ENCODE data around the gene XPNPEP2.

DNA sequence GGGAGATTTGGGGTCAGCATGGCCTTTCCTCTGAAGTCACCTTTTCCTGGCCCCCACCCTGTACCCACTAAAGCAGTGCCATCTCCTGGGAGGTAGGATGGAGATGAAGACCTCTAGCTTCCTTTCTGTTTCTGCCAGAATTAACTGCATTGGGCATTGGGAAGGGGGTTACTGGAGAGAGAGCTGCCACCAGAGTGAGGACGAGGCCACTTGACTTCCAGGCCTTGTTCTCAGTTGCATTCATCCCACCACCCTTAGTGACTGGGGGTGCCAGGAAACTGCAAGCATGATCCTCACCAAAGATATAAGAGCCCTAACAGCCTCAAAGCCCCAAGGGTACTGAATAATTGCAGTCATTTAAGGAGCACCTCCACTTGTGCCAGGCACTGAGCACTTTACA lies 56.8 kb downstream of the XPNPEP2 start:
- TF ChIP-seq, protein P1, sequence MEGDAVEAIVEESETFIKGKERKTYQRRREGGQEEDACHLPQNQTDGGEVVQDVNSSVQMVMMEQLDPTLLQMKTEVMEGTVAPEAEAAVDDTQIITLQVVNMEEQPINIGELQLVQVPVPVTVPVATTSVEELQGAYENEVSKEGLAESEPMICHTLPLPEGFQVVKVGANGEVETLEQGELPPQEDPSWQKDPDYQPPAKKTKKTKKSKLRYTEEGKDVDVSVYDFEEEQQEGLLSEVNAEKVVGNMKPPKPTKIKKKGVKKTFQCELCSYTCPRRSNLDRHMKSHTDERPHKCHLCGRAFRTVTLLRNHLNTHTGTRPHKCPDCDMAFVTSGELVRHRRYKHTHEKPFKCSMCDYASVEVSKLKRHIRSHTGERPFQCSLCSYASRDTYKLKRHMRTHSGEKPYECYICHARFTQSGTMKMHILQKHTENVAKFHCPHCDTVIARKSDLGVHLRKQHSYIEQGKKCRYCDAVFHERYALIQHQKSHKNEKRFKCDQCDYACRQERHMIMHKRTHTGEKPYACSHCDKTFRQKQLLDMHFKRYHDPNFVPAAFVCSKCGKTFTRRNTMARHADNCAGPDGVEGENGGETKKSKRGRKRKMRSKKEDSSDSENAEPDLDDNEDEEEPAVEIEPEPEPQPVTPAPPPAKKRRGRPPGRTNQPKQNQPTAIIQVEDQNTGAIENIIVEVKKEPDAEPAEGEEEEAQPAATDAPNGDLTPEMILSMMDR (IDR thresholded peaks at IDR 0.05): no peak
- TF ChIP-seq ZFX (IDR thresholded peaks at IDR 0.05; ENCODE audit: borderline replicate concordance): no peak
